NCI-H2227 (cell line): ENCODE measurements around the gene INPP5D.
"Not testable (repeated sequence)": the region's sequence is repeated elsewhere in the genome, so short reads cannot be mapped to it uniquely, and the experiment has no call there.

Experiments
- DNase-seq: peaks from one replicate; lab custom pipeline; 2025; ENCODE audit not compliant: unreplicated experiment; lab: John Stamatoyannopoulos, UW

Gene INPP5D

GRCh38 chr2:233168919-233169318 lies 108.8 kb downstream of the INPP5D start:
- no peak for DNase-seq

- DNase-seq: no peak
These were observed 111.2 kb downstream of the INPP5D start for GRCh38 chr2:233171344-233171743.

GRCh38 chr2:233173115-233173514 lies 113.0 kb downstream of the INPP5D start:
- no peak for DNase-seq

- no peak for DNase-seq
These were observed 114.0 kb downstream of the INPP5D start for GRCh38 chr2:233174137-233174536.

- no peak for DNase-seq
These were observed 119.1 kb downstream of the INPP5D start for GRCh38 chr2:233178994-233179847.

GRCh38 chr2:233179848-233180366 lies 119.8 kb downstream of the INPP5D start:
- no peak for DNase-seq

- DNase-seq: no peak
These were observed 123.8 kb downstream of the INPP5D start for GRCh38 chr2:233183869-233184418.

- no peak for DNase-seq
These were observed 124.5 kb downstream of the INPP5D start for GRCh38 chr2:233184669-233185068.

GRCh38 chr2:233185330-233185729 lies 125.2 kb downstream of the INPP5D start:
- no peak for DNase-seq

GRCh38 chr2:233185963-233186362 lies 125.8 kb downstream of the INPP5D start:
- no peak for DNase-seq

GRCh38 chr2:233186851-233187250 lies 126.7 kb downstream of the INPP5D start:
- DNase-seq: no peak

- DNase-seq: no peak
These were observed 128.9 kb downstream of the INPP5D start for GRCh38 chr2:233189025-233189424.

- DNase-seq: not testable (repeated sequence)
These were observed 130.9 kb downstream of the INPP5D start for GRCh38 chr2:233191016-233191415.

GRCh38 chr2:233193738-233194137 lies 133.6 kb downstream of the INPP5D start:
- DNase-seq: no peak

- no peak for DNase-seq
These were observed 134.9 kb downstream of the INPP5D start for GRCh38 chr2:233195027-233195426.

GRCh38 chr2:233197022-233197421 lies 136.9 kb downstream of the INPP5D start:
- no peak for DNase-seq

- no peak for DNase-seq
These were observed 137.9 kb downstream of the INPP5D start for GRCh38 chr2:233198026-233198425.

GRCh38 chr2:233199870-233200269 lies 139.7 kb downstream of the INPP5D start:
- DNase-seq: no peak

GRCh38 chr2:233200790-233201189 lies 140.6 kb downstream of the INPP5D start:
- not testable (repeated sequence) for DNase-seq

GRCh38 chr2:233201258-233202013 lies 141.3 kb downstream of the INPP5D start:
- DNase-seq: no peak

GRCh38 chr2:233202531-233202944 lies 142.4 kb downstream of the INPP5D start:
- no peak for DNase-seq

- no peak for DNase-seq
These were observed 142.9 kb downstream of the INPP5D start for GRCh38 chr2:233203060-233203459.
